ENCODE results near the gene ATP2B2. TPM values are rescaled to one million over a fixed set of nuclear protein-coding genes. Genes with fewer than 3 reads are reported as not detected.

The ATP2B2 gene
- total and polyA plus RNA-seq, 2 experiments from 2014 or later, result 0.42 to 0.63 TPM

DNA sequence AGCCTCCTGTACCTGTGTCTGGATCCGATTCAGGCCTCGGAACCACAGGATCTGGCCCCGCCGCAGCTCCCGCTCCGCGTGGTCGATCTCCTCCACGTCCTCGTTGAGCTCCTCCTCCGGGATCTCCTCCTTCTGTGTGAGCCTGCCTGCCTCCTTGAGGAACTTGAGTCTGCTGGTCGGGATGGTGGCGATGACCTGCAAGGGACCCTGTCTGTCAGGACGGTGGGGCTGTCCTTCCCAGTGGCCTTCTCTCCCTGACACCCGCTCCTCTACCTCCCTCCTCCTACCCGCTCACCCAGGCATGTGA, 167.3 kb downstream of the ATP2B2 start:
- H3K4me3 ChIP-seq, result no peak overlapping the region
- peaks cover 7% of the 10 kb centered on the region; the same call in 2 of the 3 replicates for H3K4me1 Mint-ChIP-seq
- DNase-seq (ENCODE audit: low spot score) (no peak), ATAC-seq (no peak)
- TF ChIP-seq EZH2 (IDR thresholded peaks at IDR 0.05; ENCODE audit: low read depth, unreplicated experiment), result no peak
- TF ChIP-seq, protein P1, sequence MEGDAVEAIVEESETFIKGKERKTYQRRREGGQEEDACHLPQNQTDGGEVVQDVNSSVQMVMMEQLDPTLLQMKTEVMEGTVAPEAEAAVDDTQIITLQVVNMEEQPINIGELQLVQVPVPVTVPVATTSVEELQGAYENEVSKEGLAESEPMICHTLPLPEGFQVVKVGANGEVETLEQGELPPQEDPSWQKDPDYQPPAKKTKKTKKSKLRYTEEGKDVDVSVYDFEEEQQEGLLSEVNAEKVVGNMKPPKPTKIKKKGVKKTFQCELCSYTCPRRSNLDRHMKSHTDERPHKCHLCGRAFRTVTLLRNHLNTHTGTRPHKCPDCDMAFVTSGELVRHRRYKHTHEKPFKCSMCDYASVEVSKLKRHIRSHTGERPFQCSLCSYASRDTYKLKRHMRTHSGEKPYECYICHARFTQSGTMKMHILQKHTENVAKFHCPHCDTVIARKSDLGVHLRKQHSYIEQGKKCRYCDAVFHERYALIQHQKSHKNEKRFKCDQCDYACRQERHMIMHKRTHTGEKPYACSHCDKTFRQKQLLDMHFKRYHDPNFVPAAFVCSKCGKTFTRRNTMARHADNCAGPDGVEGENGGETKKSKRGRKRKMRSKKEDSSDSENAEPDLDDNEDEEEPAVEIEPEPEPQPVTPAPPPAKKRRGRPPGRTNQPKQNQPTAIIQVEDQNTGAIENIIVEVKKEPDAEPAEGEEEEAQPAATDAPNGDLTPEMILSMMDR (conservative IDR thresholded peaks at IDR 0.05; ENCODE audit: low read depth in 2 of 2), result no peak
- no peak for TF ChIP-seq ZNF331 (CRISPR knock-in tag; IDR thresholded peaks at IDR 0.05; ENCODE audit: low read depth)
- no peak for TF ChIP-seq EZH2phosphoT487 (IDR thresholded peaks at IDR 0.05; ENCODE audit: unreplicated experiment)
- TF ChIP-seq NANOG (IDR thresholded peaks at IDR 0.05; ENCODE audit: borderline replicate concordance), result no peak
- no peak for TF ChIP-seq ZNF462 (CRISPR knock-in tag; IDR thresholded peaks at IDR 0.05)
- no peak for TF ChIP-seq JUNB (IDR thresholded peaks at IDR 0.05; ENCODE audit: unreplicated experiment)
- no peak for TF ChIP-seq POLR2AphosphoS5 (IDR thresholded peaks at IDR 0.05; ENCODE audit: low read depth)
- no peak for TF ChIP-seq REST (IDR thresholded peaks at IDR 0.05; ENCODE audit: unreplicated experiment)
- TF ChIP-seq CREB1 (CRISPR knock-in tag; IDR thresholded peaks at IDR 0.05; ENCODE audit: low read depth), result no peak
- no peak for TF ChIP-seq STAT1 (IDR thresholded peaks at IDR 0.05; ENCODE audit: unreplicated experiment)
- TF ChIP-seq ETS1 (IDR thresholded peaks at IDR 0.05), result no peak
- no peak for TF ChIP-seq ZNF114 (CRISPR knock-in tag; IDR thresholded peaks at IDR 0.05)
- no peaks in the 10 kb centered on the region for H3K79me2 ChIP-seq (replicated peaks; ENCODE audit: insufficient read depth)
- H3K4me3 Mint-ChIP-seq, result no peak overlapping the region
- H3K27me3 ChIP-seq (ENCODE audit: insufficient read depth), result no peaks in the 10 kb centered on the region
- H3F3A ChIP-seq (replicated peaks; ENCODE audit: low read depth), result no peaks in the 10 kb centered on the region
- no peak overlapping the region for H3K4me2 ChIP-seq
- H3K36me3 Mint-ChIP-seq (ENCODE audit: low read depth), result no peaks in the 10 kb centered on the region; the same call in 2 of the 3 replicates
- no peaks in the 10 kb centered on the region for H3K9me2 ChIP-seq (ENCODE audit: insufficient read depth)
- H3K36me3 ChIP-seq (ENCODE audit: insufficient read depth), result no peaks in the 10 kb centered on the region
- H3K27me3 Mint-ChIP-seq (ENCODE audit: insufficient read depth, low read depth, poor library complexity), result no peaks in the 10 kb centered on the region
- H3K9me3 Mint-ChIP-seq, result no peaks in the 10 kb centered on the region
- H4K20me1 ChIP-seq (replicated peaks; ENCODE audit: insufficient read depth), result no peaks in the 10 kb centered on the region
- 0 out of 2 replicates have a peak overlapping the region, but pooled peaks have one; percentile 74 for H3K27ac Mint-ChIP-seq
- H3K27ac ChIP-seq (ENCODE audit: low read depth), result no peak overlapping the region
- no peaks in the 10 kb centered on the region for H3K4me1 ChIP-seq (ENCODE audit: insufficient read depth)
- H2AFZ ChIP-seq, result no peak overlapping the region; the same call in 1 of the 2 replicates

Measured in GM23338 (cell line).